Gastrocnemius medialis (tissue), 4 donors: ENCODE results near the gene MAP6D1.

Experiments
- POLR2A ChIP-seq, 2 donors: fragments of 450-650 bp; IDR thresholded peaks; one replicate each; pipeline ENCODE4 v1.6.1; 2017; ENCODE audit warnings: antibody characterized with exemption in 2 of 2, mild to moderate bottlenecking in 2 of 2, moderate library complexity in 2 of 2
- TF ChIP-seq, protein P1 (sequence below), 5 experiments: fragments of 450-650 bp in 3 of 5; fragments of 200-600 bp in 2 of 5; sonication (generic) in 2 of 5; IDR thresholded peaks in 4 of 5; conservative IDR thresholded peaks in 1 of 5; 1 replicate in 4 of 5; 2 replicates in 1 of 5; pipeline ENCODE4 v1.5.1; 2016 to 2019; ENCODE audit warnings: antibody characterized with exemption in 5 of 5, mild to moderate bottlenecking in 3 of 5, moderate library complexity in 3 of 5

DNA sequence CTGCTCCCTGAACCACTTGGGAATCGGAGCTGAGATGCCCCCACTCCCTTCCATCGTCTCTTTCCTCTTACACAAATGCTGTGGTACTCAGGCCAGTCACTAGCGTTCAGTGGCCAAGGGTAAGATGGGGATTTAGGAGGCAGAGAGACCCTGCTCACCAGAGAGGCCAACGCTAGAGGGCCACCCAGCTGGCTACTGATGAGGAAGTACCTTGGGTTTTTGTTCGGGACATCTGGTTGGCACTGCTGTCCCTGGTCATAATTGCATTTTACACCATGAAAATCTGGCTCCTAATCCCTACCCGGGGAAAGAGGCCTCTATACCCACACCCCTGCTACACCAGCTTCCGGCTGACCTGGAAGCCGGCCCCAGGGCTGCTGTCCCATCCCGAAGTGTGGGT, 7.7 kb downstream of the MAP6D1 start:
- TF ChIP-seq, protein P1, sequence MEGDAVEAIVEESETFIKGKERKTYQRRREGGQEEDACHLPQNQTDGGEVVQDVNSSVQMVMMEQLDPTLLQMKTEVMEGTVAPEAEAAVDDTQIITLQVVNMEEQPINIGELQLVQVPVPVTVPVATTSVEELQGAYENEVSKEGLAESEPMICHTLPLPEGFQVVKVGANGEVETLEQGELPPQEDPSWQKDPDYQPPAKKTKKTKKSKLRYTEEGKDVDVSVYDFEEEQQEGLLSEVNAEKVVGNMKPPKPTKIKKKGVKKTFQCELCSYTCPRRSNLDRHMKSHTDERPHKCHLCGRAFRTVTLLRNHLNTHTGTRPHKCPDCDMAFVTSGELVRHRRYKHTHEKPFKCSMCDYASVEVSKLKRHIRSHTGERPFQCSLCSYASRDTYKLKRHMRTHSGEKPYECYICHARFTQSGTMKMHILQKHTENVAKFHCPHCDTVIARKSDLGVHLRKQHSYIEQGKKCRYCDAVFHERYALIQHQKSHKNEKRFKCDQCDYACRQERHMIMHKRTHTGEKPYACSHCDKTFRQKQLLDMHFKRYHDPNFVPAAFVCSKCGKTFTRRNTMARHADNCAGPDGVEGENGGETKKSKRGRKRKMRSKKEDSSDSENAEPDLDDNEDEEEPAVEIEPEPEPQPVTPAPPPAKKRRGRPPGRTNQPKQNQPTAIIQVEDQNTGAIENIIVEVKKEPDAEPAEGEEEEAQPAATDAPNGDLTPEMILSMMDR (IDR thresholded peaks at IDR 0.05 in 4 of 5, conservative IDR thresholded peaks at IDR 0.05 in 1 of 5), result no peak
- no peak for TF ChIP-seq POLR2A (IDR thresholded peaks at IDR 0.05)
